WTC11 (cell line): ENCODE results near the gene CLGN. TPM values are rescaled to one million over a fixed set of nuclear protein-coding genes. Genes with fewer than 3 reads are reported as not detected.

Source experiments
- ATAC-seq: fragments of 200-7000 bp; cut with Tn5 transposase; 2 replicates; pipeline ENCODE4 v1.10.0; 2021; ENCODE audit warnings: mild to moderate bottlenecking, moderate library complexity
- CTCF ChIA-PET: fragments of 300-600 bp; sonication (Branson Sonifier 250); formaldehyde crosslinking; loops from one replicate; lab custom pipeline; 2021; ENCODE audit warnings: antibody characterized with exemption; lab: Charles Lee
- POLR2A ChIA-PET: fragments of 350-600 bp; sonication (Branson Sonifier 250); formaldehyde crosslinking; loops from one replicate; lab custom pipeline; 2021; ENCODE audit warnings: antibody characterized with exemption; lab: Charles Lee
- DNase-seq: peaks from one replicate; pipeline ENCODE4 v3.0.0; 2021; ENCODE audit warnings: low spot score
- H3K27ac Mint-ChIP-seq: 2 replicates; pipeline ENCODE4 v1.8.0; 2021; ENCODE audit warnings: mixed read lengths
- H3K27me3 Mint-ChIP-seq: 2 replicates; pipeline ENCODE4 v1.8.0; 2021; ENCODE audit warnings: low read depth, mild to moderate bottlenecking, moderate library complexity, mixed read lengths
- H3K36me3 Mint-ChIP-seq: 2 replicates; pipeline ENCODE4 v1.8.0; 2021; ENCODE audit warnings: mixed read lengths
- H3K4me1 Mint-ChIP-seq: 2 replicates; pipeline ENCODE4 v1.8.0; 2022; ENCODE audit warnings: mixed read lengths
- H3K4me3 Mint-ChIP-seq: 2 replicates; pipeline ENCODE4 v1.8.0; 2021; ENCODE audit warnings: mild to moderate bottlenecking, moderate library complexity, mixed read lengths
- H3K9me3 Mint-ChIP-seq: 2 replicates; pipeline ENCODE4 v1.8.0; 2021; ENCODE audit warnings: mixed read lengths
- FOXK1 ChIP-seq: sonication (generic); formaldehyde crosslinking; IDR thresholded peaks from 2 replicates; pipeline ENCODE4 v1.8.0; 2022; ENCODE audit warnings: mild to moderate bottlenecking, moderate library complexity, missing genetic modification reagents
- HMGA2 ChIP-seq: fragments of 250-450 bp; sonication (Bioruptor Pico); IDR thresholded peaks from 2 replicates; pipeline ENCODE4 v1.4.0; 2021; ENCODE audit warnings: mild to moderate bottlenecking, moderate library complexity
- JAZF1 ChIP-seq: fragments of 250-450 bp; sonication (Bioruptor Pico); IDR thresholded peaks from 2 replicates; pipeline ENCODE4 v1.9.0; 2021; ENCODE audit warnings: moderate library complexity, mild to moderate bottlenecking, inconsistent platforms
- NFATC4 ChIP-seq: fragments of 250-450 bp; sonication (Bioruptor Pico); IDR thresholded peaks from 2 replicates; pipeline ENCODE4 v1.9.0; 2021; ENCODE audit warnings: mild to moderate bottlenecking
- NR3C1 ChIP-seq: sonication (generic); formaldehyde crosslinking; conservative IDR thresholded peaks from 2 replicates; pipeline ENCODE4 v1.8.1; 2023; ENCODE audit warnings: low read depth, mild to moderate bottlenecking, missing genetic modification reagents
- ZNF138 ChIP-seq: sonication (generic); formaldehyde crosslinking; conservative IDR thresholded peaks from 2 replicates; pipeline ENCODE4 v1.8.1; 2022; ENCODE audit warnings: mild to moderate bottlenecking, moderate library complexity, missing genetic modification reagents
- ZNF317 ChIP-seq: sonication (generic); formaldehyde crosslinking; IDR thresholded peaks from 2 replicates; pipeline ENCODE4 v1.8.1; 2023; ENCODE audit warnings: low read depth, mild to moderate bottlenecking, moderate library complexity, missing genetic modification reagents, borderline replicate concordance
- total RNA-seq: library from RNA; stranded (reverse); gene quantifications from 3 replicates; pipeline ENCODE4 v1.2.3, GENCODE V29; 2021
- TF ChIP-seq, protein P1 (sequence below): sonication (generic); formaldehyde crosslinking; IDR thresholded peaks from 2 replicates; pipeline ENCODE4 v1.8.0; 2022; ENCODE audit warnings: mild to moderate bottlenecking, missing genetic modification reagents
- TF ChIP-seq, protein P2 (sequence below): sonication (generic); formaldehyde crosslinking; IDR thresholded peaks from 2 replicates; pipeline ENCODE4 v1.8.1; 2023; ENCODE audit warnings: mild to moderate bottlenecking, missing genetic modification reagents, moderate library complexity
- TF ChIP-seq, protein P3 (sequence below): fragments of 250-450 bp; sonication (Bioruptor Pico); IDR thresholded peaks from 2 replicates; pipeline ENCODE4 v1.8.0; 2021; ENCODE audit warnings: mild to moderate bottlenecking
- TF ChIP-seq, protein P4 (sequence below): sonication (generic); formaldehyde crosslinking; IDR thresholded peaks from 2 replicates; pipeline ENCODE4 v1.8.1; 2023; ENCODE audit warnings: mild to moderate bottlenecking, missing genetic modification reagents, borderline replicate concordance

Gene CLGN
- total RNA-seq, 1 experiment from 2014 or later, result 2.3 TPM

DNA sequence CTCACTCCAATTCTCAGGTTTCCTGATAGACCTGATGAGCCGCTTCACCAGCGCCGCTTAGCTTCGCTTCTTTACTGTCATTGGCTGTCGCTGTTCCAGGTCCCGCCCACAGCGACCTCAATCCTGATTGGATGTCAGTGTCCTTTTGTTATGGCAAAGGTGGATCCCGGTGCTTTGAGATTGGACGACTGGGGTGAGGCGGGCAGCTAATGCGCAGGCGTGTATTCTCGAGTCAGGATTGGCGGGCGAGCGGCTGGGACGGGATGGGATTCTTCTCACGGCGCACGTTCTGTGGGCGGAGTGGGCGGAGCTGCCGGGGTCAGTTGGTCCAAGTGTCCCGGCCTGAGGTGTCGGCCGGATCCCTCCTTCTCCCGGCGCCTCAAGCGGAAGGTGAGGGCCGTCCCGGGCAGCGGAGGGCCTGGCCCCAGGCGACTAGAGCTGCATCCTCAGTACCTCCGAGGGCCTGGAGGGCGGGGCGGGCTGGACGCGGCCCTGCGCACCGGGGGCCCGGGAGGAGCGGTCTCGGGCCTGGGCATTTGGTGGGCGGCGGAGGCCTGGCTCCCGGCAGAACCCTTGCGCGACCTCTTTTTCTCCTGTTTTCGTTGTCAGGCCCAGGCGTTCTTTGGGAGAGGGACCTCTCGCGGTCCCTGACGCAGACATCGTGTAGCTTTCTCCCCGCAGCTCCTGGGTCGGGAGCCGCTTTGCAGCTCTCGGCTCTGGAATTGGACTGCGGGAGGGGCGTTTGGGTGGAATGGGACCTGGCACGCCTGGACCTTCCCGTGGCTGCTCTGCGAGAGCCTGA, 53.9 kb downstream of the CLGN start, which contains the start of gene SCOC (continued):
- TF ChIP-seq, protein P1, sequence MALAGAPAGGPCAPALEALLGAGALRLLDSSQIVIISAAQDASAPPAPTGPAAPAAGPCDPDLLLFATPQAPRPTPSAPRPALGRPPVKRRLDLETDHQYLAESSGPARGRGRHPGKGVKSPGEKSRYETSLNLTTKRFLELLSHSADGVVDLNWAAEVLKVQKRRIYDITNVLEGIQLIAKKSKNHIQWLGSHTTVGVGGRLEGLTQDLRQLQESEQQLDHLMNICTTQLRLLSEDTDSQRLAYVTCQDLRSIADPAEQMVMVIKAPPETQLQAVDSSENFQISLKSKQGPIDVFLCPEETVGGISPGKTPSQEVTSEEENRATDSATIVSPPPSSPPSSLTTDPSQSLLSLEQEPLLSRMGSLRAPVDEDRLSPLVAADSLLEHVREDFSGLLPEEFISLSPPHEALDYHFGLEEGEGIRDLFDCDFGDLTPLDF (CRISPR knock-in tag), result no peak

DNA sequence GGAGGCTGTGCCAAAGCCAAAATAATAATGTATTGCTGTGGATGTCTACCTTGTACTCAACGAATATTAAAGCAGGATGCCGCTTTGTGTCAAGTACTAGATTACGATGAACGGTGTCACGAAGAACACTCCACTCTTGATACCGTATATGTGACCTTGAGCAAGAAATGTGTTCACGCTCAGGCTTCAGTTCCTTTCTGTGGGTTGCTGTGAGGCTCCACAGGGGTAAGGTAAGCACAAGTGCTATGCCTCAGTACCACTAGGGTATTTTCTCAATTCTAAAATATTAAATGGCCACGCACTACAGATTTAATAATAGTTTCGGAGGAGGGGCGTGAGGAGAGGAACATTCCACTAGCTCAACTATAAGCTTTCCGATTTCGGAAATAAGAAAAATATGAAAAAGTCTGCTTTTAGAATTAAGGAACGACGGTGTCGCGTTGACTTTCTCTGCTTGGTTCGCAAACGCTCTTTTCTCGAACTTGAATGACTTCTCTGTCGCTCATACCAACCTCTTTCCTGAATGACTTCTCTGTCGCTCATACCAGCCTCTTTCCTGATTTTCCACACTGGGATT, 54.6 kb downstream of the CLGN start:
- no peak overlapping the region for H3K4me3 Mint-ChIP-seq
- CTCF ChIA-PET, result interaction anchor here (0.6 to 3.3 kb wide), 18 partner anchors 10 to 511 kb away, joined by 3 to 84 read pairs (median 4); partner anchors contain the start of genes CLGN and ELMOD2
- DNase-seq (no peak), ATAC-seq (no peak)
- POLR2A ChIA-PET, result interaction anchor here (0.6 to 1.9 kb wide), 13 partner anchors 12 to 384 kb away, joined by 3 to 11 read pairs (median 4); partner anchors contain the start of genes CLGN, ELMOD2, MGAT4D and TBC1D9
- no peak for TF ChIP-seq FOXK1 (CRISPR knock-in tag)
- H3K36me3 Mint-ChIP-seq, result no peaks in the 10 kb centered on the region
- no peaks in the 10 kb centered on the region for H3K27me3 Mint-ChIP-seq
- H3K27ac Mint-ChIP-seq, result no peak overlapping the region
- H3K4me1 Mint-ChIP-seq, result peaks cover 22% of the 10 kb centered on the region
- no peaks in the 10 kb centered on the region for H3K9me3 Mint-ChIP-seq

DNA sequence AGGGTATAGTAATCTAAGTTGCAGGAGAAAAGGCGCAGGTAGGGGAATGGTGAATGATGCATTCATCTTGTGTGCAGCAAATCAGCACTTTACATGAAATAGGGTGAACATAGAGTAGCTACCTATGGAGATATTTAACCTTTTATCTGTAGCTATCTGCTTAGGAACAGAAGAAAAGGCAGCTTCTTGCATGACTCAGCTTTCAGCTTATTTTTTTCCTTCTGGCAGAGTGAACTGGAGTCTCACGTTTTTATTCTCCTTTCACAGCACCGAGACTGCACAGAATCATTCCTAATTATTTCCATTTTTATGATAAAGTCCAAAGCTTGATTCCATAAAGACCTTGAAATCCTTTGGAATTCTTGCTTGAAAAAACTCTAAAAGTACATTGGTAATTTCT, 58.8 kb downstream of the CLGN start:
- Mint-ChIP-seq H3K4me3 (no peak overlapping the region), H3K4me1 (0 out of 2 replicates have a peak, but pooled peaks cover 4% of the 10 kb centered on the region), H3K27ac (no peak overlapping the region), H3K9me3 (no peaks in the 10 kb centered on the region), H3K27me3 (peaks cover 18% of the 10 kb centered on the region), H3K36me3 (no peaks in the 10 kb centered on the region)
- CTCF ChIA-PET, result interaction anchor here (2.9 kb wide), 1 partner anchor 9 kb away, joined by 26 read pairs; no protein-coding TSS in a partner anchor
- DNase-seq (no peak), ATAC-seq (no peak)
- POLR2A ChIA-PET, result no interaction called here
- no peak for TF ChIP-seq ZNF317
- TF ChIP-seq, protein P2, sequence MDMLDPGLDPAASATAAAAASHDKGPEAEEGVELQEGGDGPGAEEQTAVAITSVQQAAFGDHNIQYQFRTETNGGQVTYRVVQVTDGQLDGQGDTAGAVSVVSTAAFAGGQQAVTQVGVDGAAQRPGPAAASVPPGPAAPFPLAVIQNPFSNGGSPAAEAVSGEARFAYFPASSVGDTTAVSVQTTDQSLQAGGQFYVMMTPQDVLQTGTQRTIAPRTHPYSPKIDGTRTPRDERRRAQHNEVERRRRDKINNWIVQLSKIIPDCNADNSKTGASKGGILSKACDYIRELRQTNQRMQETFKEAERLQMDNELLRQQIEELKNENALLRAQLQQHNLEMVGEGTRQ (CRISPR knock-in tag), result no peak
- no peak for TF ChIP-seq ZNF138
- no peak for TF ChIP-seq JAZF1 (CRISPR knock-in tag)
- TF ChIP-seq, protein P3, sequence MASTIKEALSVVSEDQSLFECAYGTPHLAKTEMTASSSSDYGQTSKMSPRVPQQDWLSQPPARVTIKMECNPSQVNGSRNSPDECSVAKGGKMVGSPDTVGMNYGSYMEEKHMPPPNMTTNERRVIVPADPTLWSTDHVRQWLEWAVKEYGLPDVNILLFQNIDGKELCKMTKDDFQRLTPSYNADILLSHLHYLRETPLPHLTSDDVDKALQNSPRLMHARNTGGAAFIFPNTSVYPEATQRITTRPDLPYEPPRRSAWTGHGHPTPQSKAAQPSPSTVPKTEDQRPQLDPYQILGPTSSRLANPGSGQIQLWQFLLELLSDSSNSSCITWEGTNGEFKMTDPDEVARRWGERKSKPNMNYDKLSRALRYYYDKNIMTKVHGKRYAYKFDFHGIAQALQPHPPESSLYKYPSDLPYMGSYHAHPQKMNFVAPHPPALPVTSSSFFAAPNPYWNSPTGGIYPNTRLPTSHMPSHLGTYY (CRISPR knock-in tag), result no peak
- TF ChIP-seq, protein P4, sequence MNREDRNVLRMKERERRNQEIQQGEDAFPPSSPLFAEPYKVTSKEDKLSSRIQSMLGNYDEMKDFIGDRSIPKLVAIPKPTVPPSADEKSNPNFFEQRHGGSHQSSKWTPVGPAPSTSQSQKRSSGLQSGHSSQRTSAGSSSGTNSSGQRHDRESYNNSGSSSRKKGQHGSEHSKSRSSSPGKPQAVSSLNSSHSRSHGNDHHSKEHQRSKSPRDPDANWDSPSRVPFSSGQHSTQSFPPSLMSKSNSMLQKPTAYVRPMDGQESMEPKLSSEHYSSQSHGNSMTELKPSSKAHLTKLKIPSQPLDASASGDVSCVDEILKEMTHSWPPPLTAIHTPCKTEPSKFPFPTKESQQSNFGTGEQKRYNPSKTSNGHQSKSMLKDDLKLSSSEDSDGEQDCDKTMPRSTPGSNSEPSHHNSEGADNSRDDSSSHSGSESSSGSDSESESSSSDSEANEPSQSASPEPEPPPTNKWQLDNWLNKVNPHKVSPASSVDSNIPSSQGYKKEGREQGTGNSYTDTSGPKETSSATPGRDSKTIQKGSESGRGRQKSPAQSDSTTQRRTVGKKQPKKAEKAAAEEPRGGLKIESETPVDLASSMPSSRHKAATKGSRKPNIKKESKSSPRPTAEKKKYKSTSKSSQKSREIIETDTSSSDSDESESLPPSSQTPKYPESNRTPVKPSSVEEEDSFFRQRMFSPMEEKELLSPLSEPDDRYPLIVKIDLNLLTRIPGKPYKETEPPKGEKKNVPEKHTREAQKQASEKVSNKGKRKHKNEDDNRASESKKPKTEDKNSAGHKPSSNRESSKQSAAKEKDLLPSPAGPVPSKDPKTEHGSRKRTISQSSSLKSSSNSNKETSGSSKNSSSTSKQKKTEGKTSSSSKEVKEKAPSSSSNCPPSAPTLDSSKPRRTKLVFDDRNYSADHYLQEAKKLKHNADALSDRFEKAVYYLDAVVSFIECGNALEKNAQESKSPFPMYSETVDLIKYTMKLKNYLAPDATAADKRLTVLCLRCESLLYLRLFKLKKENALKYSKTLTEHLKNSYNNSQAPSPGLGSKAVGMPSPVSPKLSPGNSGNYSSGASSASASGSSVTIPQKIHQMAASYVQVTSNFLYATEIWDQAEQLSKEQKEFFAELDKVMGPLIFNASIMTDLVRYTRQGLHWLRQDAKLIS (CRISPR knock-in tag), result no peak
- TF ChIP-seq NFATC4 (CRISPR knock-in tag), result no peak

DNA sequence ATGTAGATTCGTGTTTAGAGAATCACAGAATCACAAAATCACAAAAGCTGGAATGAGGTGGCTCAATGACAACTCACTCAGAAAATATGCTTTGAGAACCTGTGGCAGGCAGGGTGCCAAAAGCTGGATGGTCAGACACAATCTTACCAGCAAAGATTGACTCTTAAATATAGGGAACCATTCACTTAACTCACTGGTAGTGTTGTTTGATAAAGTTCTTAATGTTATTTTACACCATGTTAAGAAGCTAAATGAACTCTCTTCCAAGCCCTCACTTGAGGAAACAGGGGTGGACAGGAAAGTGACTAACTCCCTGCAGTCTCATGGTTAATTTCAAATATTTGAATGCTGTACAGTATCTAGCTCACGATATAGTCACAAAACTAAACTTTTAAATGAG, 59.7 kb downstream of the CLGN start:
- CTCF ChIA-PET, result interaction anchor here (0.6 to 2.9 kb wide), 2 partner anchors 8 to 139 kb away, joined by 4 to 26 read pairs; no protein-coding TSS in a partner anchor
- Mint-ChIP-seq H3K4me1 (0 out of 2 replicates have a peak, but pooled peaks cover 4% of the 10 kb centered on the region), H3K9me3 (no peaks in the 10 kb centered on the region), H3K4me3 (no peak overlapping the region), H3K27me3 (peaks cover 18% of the 10 kb centered on the region), H3K36me3 (no peaks in the 10 kb centered on the region), H3K27ac (no peak overlapping the region)
- POLR2A ChIA-PET, result no interaction called here
- no peak for TF ChIP-seq HMGA2 (CRISPR knock-in tag)
- no peak for TF ChIP-seq NR3C1
- TF ChIP-seq ZNF138, result no peak
- DNase-seq (no peak), ATAC-seq (no peak)
